Measurements from ENCODE around the gene TLK1.

DNA sequence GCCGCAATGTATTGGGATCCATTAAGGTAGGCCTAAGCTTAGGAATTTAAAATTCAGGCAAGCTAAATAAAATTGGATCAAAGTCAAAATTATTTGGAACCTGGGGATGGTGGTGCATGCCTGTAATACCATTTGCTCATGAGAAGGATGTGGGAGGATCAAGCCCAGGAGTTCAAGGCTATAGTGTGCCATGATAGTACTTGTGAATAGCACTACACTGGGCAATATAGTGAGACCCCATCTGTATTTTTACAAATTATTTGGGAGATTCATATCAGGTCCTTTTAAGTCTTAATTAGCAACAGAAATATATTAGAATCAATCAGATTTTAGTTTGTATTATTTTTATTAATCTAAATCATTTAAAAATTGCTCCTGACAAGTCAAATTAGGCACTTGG is 39.8 kb upstream of the TLK1 start:
- TF ChIP-seq, protein P1, sequence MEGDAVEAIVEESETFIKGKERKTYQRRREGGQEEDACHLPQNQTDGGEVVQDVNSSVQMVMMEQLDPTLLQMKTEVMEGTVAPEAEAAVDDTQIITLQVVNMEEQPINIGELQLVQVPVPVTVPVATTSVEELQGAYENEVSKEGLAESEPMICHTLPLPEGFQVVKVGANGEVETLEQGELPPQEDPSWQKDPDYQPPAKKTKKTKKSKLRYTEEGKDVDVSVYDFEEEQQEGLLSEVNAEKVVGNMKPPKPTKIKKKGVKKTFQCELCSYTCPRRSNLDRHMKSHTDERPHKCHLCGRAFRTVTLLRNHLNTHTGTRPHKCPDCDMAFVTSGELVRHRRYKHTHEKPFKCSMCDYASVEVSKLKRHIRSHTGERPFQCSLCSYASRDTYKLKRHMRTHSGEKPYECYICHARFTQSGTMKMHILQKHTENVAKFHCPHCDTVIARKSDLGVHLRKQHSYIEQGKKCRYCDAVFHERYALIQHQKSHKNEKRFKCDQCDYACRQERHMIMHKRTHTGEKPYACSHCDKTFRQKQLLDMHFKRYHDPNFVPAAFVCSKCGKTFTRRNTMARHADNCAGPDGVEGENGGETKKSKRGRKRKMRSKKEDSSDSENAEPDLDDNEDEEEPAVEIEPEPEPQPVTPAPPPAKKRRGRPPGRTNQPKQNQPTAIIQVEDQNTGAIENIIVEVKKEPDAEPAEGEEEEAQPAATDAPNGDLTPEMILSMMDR (IDR thresholded peaks at IDR 0.05) = no peak
- TF ChIP-seq POLR2A (IDR thresholded peaks at IDR 0.05) = no peak

Data from right lobe of liver (tissue), 4 donors.